ENCODE results near the gene TPK1. TPM values are rescaled to one million over a fixed set of nuclear protein-coding genes. Genes with fewer than 3 reads are reported as not detected.

The TPK1 gene
- total and polyA plus RNA-seq, 2 experiments from 2014 or later: 5.9 to 7.3 TPM

DNA sequence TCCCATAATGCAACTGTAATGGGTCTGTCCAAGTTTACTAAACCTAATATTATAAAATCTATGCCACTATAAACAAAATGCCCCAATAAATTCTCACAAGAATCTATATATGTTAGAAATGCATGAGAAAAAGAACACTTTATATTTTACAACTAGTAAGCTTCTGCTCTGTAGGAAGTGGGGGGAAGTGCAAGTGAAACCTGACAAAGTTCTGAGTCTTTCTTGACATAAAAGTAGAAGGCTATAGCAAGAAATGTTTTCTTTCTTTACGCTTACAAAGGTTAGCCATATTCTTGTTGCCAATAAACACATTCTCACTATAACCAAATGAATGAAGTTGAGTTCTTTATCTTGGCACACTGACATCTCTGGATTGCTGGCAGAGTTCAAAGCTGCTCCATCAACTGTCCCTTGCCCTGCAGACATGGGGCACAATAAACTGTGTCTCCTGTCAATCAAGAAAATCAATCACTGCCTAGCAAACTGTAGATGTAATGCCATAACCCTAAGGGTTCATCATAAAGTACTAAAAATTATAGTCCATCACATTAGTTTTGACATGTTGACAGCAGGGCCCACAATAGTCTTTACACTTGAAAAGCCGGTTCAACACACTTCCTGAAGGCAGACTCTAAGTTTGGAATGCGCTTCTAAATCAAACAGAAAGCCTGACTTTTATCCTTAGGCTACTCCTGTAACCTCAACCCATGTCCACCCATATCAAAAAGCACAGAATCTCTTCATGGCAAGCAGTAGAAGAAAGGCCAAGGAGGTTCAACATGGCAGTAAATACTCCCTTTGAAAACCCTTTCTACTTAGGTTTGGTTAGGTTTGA, 58.6 kb downstream of the TPK1 start:
- Histone ChIP-seq H3K4me3 (no peak overlapping the region), H3K36me3 (no peaks in the 10 kb centered on the region), H3K27ac (no peak overlapping the region), H3K27me3 (no peaks in the 10 kb centered on the region), H3K4me1 (ENCODE audit: low read depth) (peaks cover 9% of the 10 kb centered on the region), H3K9me3 (ENCODE audit: low read depth) (no peaks in the 10 kb centered on the region)
- TF ChIP-seq, protein P1, sequence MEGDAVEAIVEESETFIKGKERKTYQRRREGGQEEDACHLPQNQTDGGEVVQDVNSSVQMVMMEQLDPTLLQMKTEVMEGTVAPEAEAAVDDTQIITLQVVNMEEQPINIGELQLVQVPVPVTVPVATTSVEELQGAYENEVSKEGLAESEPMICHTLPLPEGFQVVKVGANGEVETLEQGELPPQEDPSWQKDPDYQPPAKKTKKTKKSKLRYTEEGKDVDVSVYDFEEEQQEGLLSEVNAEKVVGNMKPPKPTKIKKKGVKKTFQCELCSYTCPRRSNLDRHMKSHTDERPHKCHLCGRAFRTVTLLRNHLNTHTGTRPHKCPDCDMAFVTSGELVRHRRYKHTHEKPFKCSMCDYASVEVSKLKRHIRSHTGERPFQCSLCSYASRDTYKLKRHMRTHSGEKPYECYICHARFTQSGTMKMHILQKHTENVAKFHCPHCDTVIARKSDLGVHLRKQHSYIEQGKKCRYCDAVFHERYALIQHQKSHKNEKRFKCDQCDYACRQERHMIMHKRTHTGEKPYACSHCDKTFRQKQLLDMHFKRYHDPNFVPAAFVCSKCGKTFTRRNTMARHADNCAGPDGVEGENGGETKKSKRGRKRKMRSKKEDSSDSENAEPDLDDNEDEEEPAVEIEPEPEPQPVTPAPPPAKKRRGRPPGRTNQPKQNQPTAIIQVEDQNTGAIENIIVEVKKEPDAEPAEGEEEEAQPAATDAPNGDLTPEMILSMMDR (IDR thresholded peaks at IDR 0.05; ENCODE audit: low read depth, low read length): no peak
- DNase-seq (ENCODE audit: low read depth in 1 of 2, low spot score in 1 of 2): no peak

DNA sequence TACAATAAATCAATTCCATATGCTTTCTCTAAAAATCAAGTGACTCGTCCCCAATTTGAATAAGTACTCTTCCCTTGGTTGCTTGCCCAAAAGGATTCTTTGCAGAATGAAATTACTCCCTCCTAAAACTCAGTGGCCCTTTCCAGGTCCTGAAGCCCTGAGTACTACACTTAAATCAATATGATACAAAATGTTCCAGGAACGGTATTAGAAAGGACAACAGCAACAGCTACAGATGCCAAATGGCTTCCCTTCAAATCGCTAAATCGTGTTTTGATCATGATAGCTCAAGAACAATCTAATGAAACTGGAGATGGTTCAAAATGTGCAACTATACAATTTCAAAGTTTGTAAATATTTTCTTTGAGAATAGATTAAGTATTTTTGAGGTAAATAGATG, 59.4 kb downstream of the TPK1 start:
- Histone ChIP-seq H3K27me3 (no peaks in the 10 kb centered on the region), H3K4me3 (no peak overlapping the region), H3K4me1 (ENCODE audit: low read depth) (peaks cover 9% of the 10 kb centered on the region), H3K36me3 (no peaks in the 10 kb centered on the region), H3K27ac (no peak overlapping the region), H3K9me3 (ENCODE audit: low read depth) (no peaks in the 10 kb centered on the region)
- TF ChIP-seq, protein P1 (IDR thresholded peaks at IDR 0.05; ENCODE audit: low read depth, low read length): no peak
- no peak for DNase-seq (ENCODE audit: low read depth in 1 of 2, low spot score in 1 of 2)

DNA sequence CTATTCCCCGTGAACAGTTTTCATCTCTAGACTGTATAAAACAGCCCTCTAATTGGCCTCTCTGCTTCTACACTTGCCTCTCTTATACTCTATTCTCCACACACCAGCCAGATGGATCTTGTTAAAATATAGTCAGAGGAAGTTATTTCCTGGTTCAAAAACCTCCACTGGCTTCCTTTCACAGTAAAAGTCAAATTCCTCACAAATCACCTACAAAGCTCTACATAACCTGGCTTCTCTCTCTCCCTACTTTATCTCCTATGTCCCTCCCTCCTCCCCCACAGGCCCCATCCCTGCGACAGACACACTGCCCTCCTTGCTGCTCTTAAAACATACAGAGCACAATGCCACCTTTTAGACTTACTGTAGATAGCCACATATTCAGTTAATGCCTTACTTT, 60.1 kb downstream of the TPK1 start:
- Histone ChIP-seq H3K9me3 (ENCODE audit: low read depth) (no peaks in the 10 kb centered on the region), H3K36me3 (no peaks in the 10 kb centered on the region), H3K4me1 (ENCODE audit: low read depth) (peaks cover 9% of the 10 kb centered on the region), H3K27me3 (no peaks in the 10 kb centered on the region), H3K27ac (no peak overlapping the region), H3K4me3 (no peak overlapping the region)
- DNase-seq (ENCODE audit: low read depth in 1 of 2, low spot score in 1 of 2): no peak
- TF ChIP-seq, protein P1 (IDR thresholded peaks at IDR 0.05; ENCODE audit: low read depth, low read length): no peak

DNA sequence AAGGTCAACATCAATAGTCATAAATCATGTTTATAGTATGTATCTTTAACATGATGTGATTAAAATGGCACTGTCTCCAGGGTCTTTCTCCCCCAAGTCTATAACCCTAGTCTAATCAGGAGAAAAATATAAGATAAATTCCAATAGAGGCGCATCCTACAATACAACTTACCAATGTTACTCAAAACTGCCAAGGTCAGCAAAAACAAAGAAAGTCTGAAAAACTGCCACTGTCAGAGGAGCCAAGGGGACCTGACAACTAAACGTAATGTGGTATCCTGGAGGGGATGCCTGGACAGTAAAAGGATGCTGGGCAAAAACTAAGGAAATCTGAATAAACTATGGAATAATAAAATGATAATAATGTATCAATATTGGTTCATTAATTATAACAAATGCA, 63.9 kb downstream of the TPK1 start:
- Histone ChIP-seq H3K27me3 (no peaks in the 10 kb centered on the region), H3K27ac (no peak overlapping the region), H3K4me1 (ENCODE audit: low read depth) (peaks cover 9% of the 10 kb centered on the region), H3K4me3 (no peak overlapping the region), H3K36me3 (no peaks in the 10 kb centered on the region), H3K9me3 (ENCODE audit: low read depth) (no peaks in the 10 kb centered on the region)
- TF ChIP-seq, protein P1 (IDR thresholded peaks at IDR 0.05; ENCODE audit: low read depth, low read length): no peak
- no peak for DNase-seq (ENCODE audit: low read depth in 1 of 2, low spot score in 1 of 2)

DNA sequence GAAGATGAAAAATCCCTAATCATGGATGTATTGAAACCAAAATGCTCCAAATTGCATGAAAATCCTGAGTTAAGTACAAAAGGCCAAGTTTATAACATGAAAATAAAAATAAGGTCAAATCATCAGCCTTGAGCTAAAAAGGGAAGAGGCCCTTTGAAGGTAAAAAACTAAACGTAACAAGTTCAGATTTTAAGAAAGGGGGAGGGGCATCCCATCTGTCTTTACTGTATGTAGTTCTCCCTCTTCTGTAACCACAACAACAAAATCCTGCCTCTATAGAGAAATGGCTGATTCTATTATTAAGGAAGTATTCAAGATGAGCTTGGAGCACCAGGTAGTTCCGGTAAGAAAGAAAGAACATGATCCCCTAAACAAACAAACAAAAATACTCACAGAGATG, 64.7 kb downstream of the TPK1 start:
- TF ChIP-seq, protein P1 (IDR thresholded peaks at IDR 0.05; ENCODE audit: low read depth, low read length): no peak
- Histone ChIP-seq H3K4me1 (ENCODE audit: low read depth) (peaks cover 9% of the 10 kb centered on the region), H3K4me3 (no peak overlapping the region), H3K36me3 (no peaks in the 10 kb centered on the region), H3K27me3 (no peaks in the 10 kb centered on the region), H3K27ac (no peak overlapping the region), H3K9me3 (ENCODE audit: low read depth) (no peaks in the 10 kb centered on the region)
- no peak for DNase-seq (ENCODE audit: low read depth in 1 of 2, low spot score in 1 of 2)

Data from cardiac muscle cell (in vitro differentiated cells and primary cell).